CD4-positive, CD25-positive, alpha-beta regulatory T cell (primary cell): Measurements from ENCODE around the gene ATL1. TPM values are rescaled to one million over a fixed set of nuclear protein-coding genes. Genes with fewer than 3 reads are reported as not detected.

Experiments
- ATAC-seq, 2 donors: fragments of 150-1000 bp; cut with Tn5 transposase; one replicate each; pipeline ENCODE4 v1.10.0; 2021; ENCODE audit warnings: low read depth in 2 of 2, moderate number of reproducible peaks in 2 of 2, moderate library complexity in 1 of 2
- DNase-seq, 3 donors: peaks; one replicate each; pipeline versions ENCODE4 v3.0.0 to v3.0.0-alpha.2; 2012 to 2022; ENCODE audit warnings: mixed read lengths in 1 of 3
- H3K27ac ChIP-seq: one replicate; pipeline ENCODE4 v1.7.0; 2013; ENCODE audit warnings: mild to moderate bottlenecking, low read length; ENCODE audit not compliant: insufficient read depth, poor library complexity, severe bottlenecking
- H3K27me3 ChIP-seq: one replicate; pipeline ENCODE4 v1.7.0; 2013; ENCODE audit warnings: low read length; ENCODE audit not compliant: control insufficient read depth, insufficient read depth
- H3K36me3 ChIP-seq: one replicate; pipeline ENCODE4 v1.7.0; 2013; ENCODE audit warnings: mild to moderate bottlenecking, low read length, moderate library complexity; ENCODE audit not compliant: control insufficient read depth, insufficient read depth
- H3K4me1 ChIP-seq: 2 replicates; pipeline ENCODE4 v1.7.0; 2013; ENCODE audit warnings: mild to moderate bottlenecking, low read length; ENCODE audit not compliant: insufficient read depth, control insufficient read depth, poor library complexity, severe bottlenecking
- H3K4me3 ChIP-seq: one replicate; pipeline ENCODE4 v1.7.0; 2013; ENCODE audit warnings: low read depth, mild to moderate bottlenecking, low read length, moderate library complexity
- H3K9me3 ChIP-seq, 2 experiments: 1 replicate in 1 of 2; 2 replicates in 1 of 2; pipeline ENCODE4 v1.7.0; 2013; ENCODE audit warnings: low read length in 2 of 2, mild to moderate bottlenecking in 1 of 2, moderate library complexity in 1 of 2; ENCODE audit not compliant: control insufficient read depth in 2 of 2
- H3K27ac Mint-ChIP-seq, 3 donors: one replicate each; pipeline ENCODE4 v1.8.0; 2020 to 2022; ENCODE audit warnings: mild to moderate bottlenecking in 3 of 3, mixed read lengths in 3 of 3, moderate library complexity in 2 of 3
- H3K27me3 Mint-ChIP-seq: one replicate; pipeline ENCODE4 v1.8.0; 2022; ENCODE audit warnings: mild to moderate bottlenecking, mixed read lengths
- H3K36me3 Mint-ChIP-seq: one replicate; pipeline ENCODE4 v1.8.0; 2020; ENCODE audit warnings: mixed read lengths
- H3K4me1 Mint-ChIP-seq, 4 donors: one replicate each; pipeline ENCODE4 v1.8.0; 2020 to 2022; ENCODE audit warnings: mixed read lengths in 4 of 4, mild to moderate bottlenecking in 1 of 4
- H3K4me3 Mint-ChIP-seq, 4 donors: one replicate each; pipeline ENCODE4 v1.8.0; 2020 to 2022; ENCODE audit warnings: mild to moderate bottlenecking in 4 of 4, mixed read lengths in 4 of 4, moderate library complexity in 3 of 4
- H3K9me3 Mint-ChIP-seq, 7 donors: one replicate each; pipeline ENCODE4 v1.8.0; 2020 to 2022; ENCODE audit warnings: mixed read lengths in 7 of 7, mild to moderate bottlenecking in 3 of 7, moderate library complexity in 2 of 7
- polyA plus RNA-seq, 4 donors: library from polyadenylated mRNA; unstranded; fragments of 300-500 nt; fragmentation: Illumina TruSeq; gene quantifications; one replicate each; pipeline ENCODE4 v1.2.3, GENCODE V29; 2021
- total RNA-seq: library from RNA; stranded (reverse); gene quantifications from one replicate; pipeline ENCODE4 v1.2.3, GENCODE V29; 2022

Gene ATL1
- total and polyA plus RNA-seq, 5 donors from 2014 or later = 0.62 to 1.6 (median 1.3) TPM

GRCh38 chr14:50594577-50595316, 34.8 kb downstream of the ATL1 start:
- no peaks in the 10 kb centered on the region for H3K36me3 ChIP-seq
- H3K9me3 Mint-ChIP-seq = no peaks in the 10 kb centered on the region
- no peak overlapping the region for H3K4me3 Mint-ChIP-seq
- no peak overlapping the region for H3K27ac Mint-ChIP-seq
- H3K9me3 ChIP-seq = no peaks in the 10 kb centered on the region
- no peak for ATAC-seq
- no peak overlapping the region for H3K4me3 ChIP-seq
- no peaks in the 10 kb centered on the region for H3K36me3 Mint-ChIP-seq
- peaks cover 28% of the 10 kb centered on the region for H3K27me3 Mint-ChIP-seq
- H3K27me3 ChIP-seq = no peaks in the 10 kb centered on the region
- H3K4me1 ChIP-seq = no peaks in the 10 kb centered on the region
- H3K27ac ChIP-seq = no peak overlapping the region
- no peaks in the 10 kb centered on the region for H3K4me1 Mint-ChIP-seq
- no peak for DNase-seq

GRCh38 chr14:50598765-50599164, 38.8 kb downstream of the ATL1 start:
- Mint-ChIP-seq H3K27ac (no peak overlapping the region), H3K9me3 (no peaks in the 10 kb centered on the region), H3K36me3 (no peaks in the 10 kb centered on the region), H3K4me1 (no peaks in the 10 kb centered on the region), H3K27me3 (peaks cover 16% of the 10 kb centered on the region), H3K4me3 (no peak overlapping the region)
- Histone ChIP-seq H3K9me3 (no peaks in the 10 kb centered on the region), H3K4me1 (no peaks in the 10 kb centered on the region), H3K36me3 (no peaks in the 10 kb centered on the region), H3K27ac (no peak overlapping the region), H3K4me3 (no peak overlapping the region), H3K27me3 (no peaks in the 10 kb centered on the region)
- DNase-seq = no peak
- no peak for ATAC-seq

GRCh38 chr14:50599700-50600444, 39.9 kb downstream of the ATL1 start:
- Histone ChIP-seq H3K9me3 (no peaks in the 10 kb centered on the region), H3K27me3 (no peaks in the 10 kb centered on the region), H3K27ac (no peak overlapping the region), H3K4me1 (no peaks in the 10 kb centered on the region), H3K36me3 (no peaks in the 10 kb centered on the region), H3K4me3 (no peak overlapping the region)
- Mint-ChIP-seq H3K27ac (no peak overlapping the region), H3K4me1 (no peaks in the 10 kb centered on the region), H3K36me3 (no peaks in the 10 kb centered on the region), H3K9me3 (no peaks in the 10 kb centered on the region), H3K27me3 (peaks cover 13% of the 10 kb centered on the region), H3K4me3 (no peak overlapping the region)
- no peak for ATAC-seq
- peak in 2 of 3 donors; percentile 17 to 42 for DNase-seq

GRCh38 chr14:50600849-50601248, 40.9 kb downstream of the ATL1 start:
- Histone ChIP-seq H3K4me3 (no peak overlapping the region), H3K4me1 (no peaks in the 10 kb centered on the region), H3K27me3 (no peaks in the 10 kb centered on the region), H3K9me3 (no peaks in the 10 kb centered on the region), H3K27ac (no peak overlapping the region), H3K36me3 (no peaks in the 10 kb centered on the region)
- Mint-ChIP-seq H3K4me3 (no peak overlapping the region), H3K36me3 (no peaks in the 10 kb centered on the region), H3K4me1 (no peaks in the 10 kb centered on the region), H3K9me3 (no peaks in the 10 kb centered on the region), H3K27ac (no peak overlapping the region), H3K27me3 (peaks cover 17% of the 10 kb centered on the region)
- ATAC-seq = no peak
- DNase-seq = no peak

GRCh38 chr14:50601394-50601793, 41.4 kb downstream of the ATL1 start:
- no peak for ATAC-seq

GRCh38 chr14:50602035-50602434, 42.1 kb downstream of the ATL1 start:
- H3K27ac Mint-ChIP-seq = peak overlapping the region in 1 of 3 donors; percentile 19
- no peaks in the 10 kb centered on the region for H3K36me3 ChIP-seq
- no peaks in the 10 kb centered on the region for H3K27me3 ChIP-seq
- H3K27me3 Mint-ChIP-seq = peaks cover 17% of the 10 kb centered on the region
- H3K9me3 ChIP-seq = no peaks in the 10 kb centered on the region
- H3K27ac ChIP-seq = no peak overlapping the region
- H3K4me1 ChIP-seq = no peaks in the 10 kb centered on the region
- DNase-seq = no peak
- H3K4me1 Mint-ChIP-seq = no peaks in the 10 kb centered on the region
- no peak for ATAC-seq
- H3K36me3 Mint-ChIP-seq = no peaks in the 10 kb centered on the region
- H3K4me3 Mint-ChIP-seq = no peak overlapping the region
- H3K9me3 Mint-ChIP-seq = no peaks in the 10 kb centered on the region
- no peak overlapping the region for H3K4me3 ChIP-seq

More at GRCh38 chr14:50601394-50601793, 41.4 kb downstream of the ATL1 start:
- Mint-ChIP-seq H3K4me3 (no peak overlapping the region), H3K36me3 (no peaks in the 10 kb centered on the region), H3K27me3 (peaks cover 17% of the 10 kb centered on the region), H3K27ac (no peak overlapping the region), H3K4me1 (no peaks in the 10 kb centered on the region), H3K9me3 (no peaks in the 10 kb centered on the region)
- Histone ChIP-seq H3K36me3 (no peaks in the 10 kb centered on the region), H3K27ac (no peak overlapping the region), H3K4me1 (no peaks in the 10 kb centered on the region), H3K9me3 (no peaks in the 10 kb centered on the region), H3K27me3 (no peaks in the 10 kb centered on the region), H3K4me3 (no peak overlapping the region)
- no peak for DNase-seq

GRCh38 chr14:50603565-50603964, 43.6 kb downstream of the ATL1 start:
- Mint-ChIP-seq H3K4me3 (no peak overlapping the region), H3K36me3 (no peaks in the 10 kb centered on the region), H3K27ac (no peak overlapping the region), H3K9me3 (no peaks in the 10 kb centered on the region), H3K4me1 (no peaks in the 10 kb centered on the region), H3K27me3 (peaks cover 14% of the 10 kb centered on the region)
- Histone ChIP-seq H3K36me3 (no peaks in the 10 kb centered on the region), H3K27ac (no peak overlapping the region), H3K9me3 (no peaks in the 10 kb centered on the region), H3K27me3 (no peaks in the 10 kb centered on the region), H3K4me3 (no peak overlapping the region), H3K4me1 (no peaks in the 10 kb centered on the region)
- ATAC-seq (no peak), DNase-seq (no peak)

GRCh38 chr14:50605766-50606165, 45.8 kb downstream of the ATL1 start:
- ATAC-seq = no peak

More at GRCh38 chr14:50605766-50606165, 45.8 kb downstream of the ATL1 start:
- H3K4me1 ChIP-seq = no peaks in the 10 kb centered on the region
- Mint-ChIP-seq H3K9me3 (no peaks in the 10 kb centered on the region), H3K4me1 (no peaks in the 10 kb centered on the region), H3K36me3 (no peaks in the 10 kb centered on the region), H3K27ac (no peak overlapping the region), H3K27me3 (peaks cover 23% of the 10 kb centered on the region), H3K4me3 (no peak overlapping the region)
- peaks cover 5% of the 10 kb centered on the region for H3K27me3 ChIP-seq
- no peak overlapping the region for H3K4me3 ChIP-seq
- H3K36me3 ChIP-seq = no peaks in the 10 kb centered on the region
- no peak for DNase-seq
- H3K9me3 ChIP-seq = no peaks in the 10 kb centered on the region
- H3K27ac ChIP-seq = no peak overlapping the region
